Tibial nerve (tissue), 4 donors: ENCODE results near the gene FAM193A.

Source experiments
- CTCF ChIP-seq, 5 experiments: fragments of 200-600 bp in 3 of 5; fragments of 450-650 bp in 2 of 5; sonication (generic) in 3 of 5; IDR thresholded peaks; one replicate each; pipeline ENCODE4 v1.5.1; 2016 to 2019; ENCODE audit warnings: antibody characterized with exemption in 5 of 5, mild to moderate bottlenecking in 3 of 5, moderate library complexity in 2 of 5
- EP300 ChIP-seq, 2 donors: sonication (generic); formaldehyde crosslinking; IDR thresholded peaks; one replicate each; pipeline ENCODE4 v1.6.1; 2017; ENCODE audit warnings: antibody characterized with exemption in 2 of 2, mild to moderate bottlenecking in 1 of 2
- POLR2A ChIP-seq, 2 donors: fragments of 450-650 bp; IDR thresholded peaks; one replicate each; pipeline ENCODE4 v1.6.1; 2017; ENCODE audit warnings: antibody characterized with exemption in 2 of 2, mild to moderate bottlenecking in 2 of 2, moderate library complexity in 2 of 2

DNA sequence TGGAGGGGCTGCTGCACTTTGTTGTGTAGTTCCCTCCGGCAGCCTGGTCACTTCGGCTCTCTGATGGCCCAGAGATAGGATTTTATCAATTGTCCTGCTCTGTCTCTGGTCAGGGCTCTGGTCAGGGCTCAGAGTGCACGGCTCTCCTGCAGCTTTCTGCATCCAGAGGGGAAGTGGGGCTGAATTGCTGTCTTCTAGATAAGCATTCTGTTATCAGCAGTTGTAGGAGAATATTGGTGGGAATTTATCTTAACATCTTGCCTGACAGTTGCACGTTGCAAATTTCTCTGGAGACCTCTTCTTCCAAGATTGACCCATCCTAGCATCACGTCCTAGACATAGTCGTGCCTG is 62.8 kb downstream of the FAM193A start:
- TF ChIP-seq POLR2A (IDR thresholded peaks at IDR 0.05) (no peak), CTCF (IDR thresholded peaks at IDR 0.05) (no peak), EP300 (IDR thresholded peaks at IDR 0.05) (no peak)
